MG63 (cell line): ENCODE results near the gene MTFP1. TPM values are rescaled to one million over a fixed set of nuclear protein-coding genes. Genes with fewer than 3 reads are reported as not detected.

Source experiments
- DNase-seq: peaks from one replicate; pipeline ENCODE4 v3.0.0-alpha.2; 2020
- H3K27me3 ChIP-seq: fragments of 250-450 bp; sonication (Bioruptor Pico); 2 replicates; pipeline ENCODE4 v1.5.1; 2020; ENCODE audit warnings: mild to moderate bottlenecking, moderate library complexity
- H3K36me3 ChIP-seq: fragments of 250-450 bp; sonication (Bioruptor Pico); 2 replicates; pipeline ENCODE4 v1.5.1; 2020; ENCODE audit warnings: mild to moderate bottlenecking, moderate library complexity
- H3K4me3 ChIP-seq: fragments of 250-450 bp; sonication (Bioruptor Pico); 2 replicates; pipeline ENCODE4 v1.5.1; 2020; ENCODE audit warnings: mild to moderate bottlenecking, moderate library complexity
- H3K9me3 ChIP-seq: fragments of 250-450 bp; sonication (Bioruptor Pico); 2 replicates; pipeline ENCODE4 v1.5.1; 2020; ENCODE audit warnings: mild to moderate bottlenecking, moderate library complexity
- total RNA-seq: library from RNA; depleted of rRNA; stranded (reverse); fragments of >200 nt; shearing (Covaris generic); gene quantifications from 2 replicates; pipeline ENCODE4 v1.2.3, GENCODE V29; 2014; ENCODE audit warnings: low replicate concordance; rRNA removed

MTFP1 gene, protein sequence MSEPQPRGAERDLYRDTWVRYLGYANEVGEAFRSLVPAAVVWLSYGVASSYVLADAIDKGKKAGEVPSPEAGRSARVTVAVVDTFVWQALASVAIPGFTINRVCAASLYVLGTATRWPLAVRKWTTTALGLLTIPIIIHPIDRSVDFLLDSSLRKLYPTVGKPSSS
- total RNA-seq = 25.3 and 35.5 TPM in 2 replicates

DNA sequence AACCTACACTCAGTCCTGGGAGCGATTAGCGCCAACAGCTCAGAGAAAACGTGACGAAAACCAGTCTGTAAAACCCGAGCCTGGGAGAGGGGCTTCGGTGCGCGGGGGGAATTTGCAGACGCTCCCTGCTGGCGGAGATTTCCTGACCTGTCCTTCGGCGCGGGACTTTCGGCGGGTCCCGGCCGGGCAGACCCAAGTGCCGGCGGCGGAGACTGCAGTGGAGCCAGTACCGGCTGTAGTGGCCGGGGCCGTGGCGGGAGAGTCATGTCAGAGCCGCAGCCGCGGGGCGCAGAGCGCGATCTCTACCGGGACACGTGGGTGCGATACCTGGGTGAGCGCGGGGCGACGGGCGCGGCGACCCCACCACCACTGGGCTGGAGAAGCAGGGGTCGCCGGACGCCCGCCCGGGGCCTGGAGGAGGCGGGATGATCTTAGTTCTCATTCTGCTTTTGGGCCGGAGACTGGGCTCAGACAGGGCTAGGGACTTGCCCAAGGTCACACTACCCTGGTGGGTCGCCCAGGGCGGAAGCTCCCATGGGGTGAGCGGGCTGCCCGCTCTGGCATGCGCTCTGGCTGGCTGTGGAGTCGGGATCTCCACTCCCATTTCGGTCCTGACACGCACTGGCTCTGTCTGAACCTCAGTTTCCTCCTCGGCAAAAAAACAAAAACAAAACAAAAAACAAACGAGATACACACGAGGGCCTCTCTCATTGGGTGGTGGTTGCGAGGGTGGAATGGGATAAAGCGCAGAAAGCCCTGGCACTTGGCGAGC is at the start of gene MTFP1:
Gene MTFP1, plus strand, starts transcription at position 153 of the 772 bp plus-strand sequence. Its CDS starts 112 bp downstream, at position 265.
- DNase-seq = peak; percentile 72
- Histone ChIP-seq H3K27me3 (no peaks in the 10 kb centered on the region), H3K36me3 (peaks cover 19% of the 10 kb centered on the region), H3K9me3 (no peaks in the 10 kb centered on the region), H3K4me3 (peak within 1 kb of the TSS; percentile 60)

DNA sequence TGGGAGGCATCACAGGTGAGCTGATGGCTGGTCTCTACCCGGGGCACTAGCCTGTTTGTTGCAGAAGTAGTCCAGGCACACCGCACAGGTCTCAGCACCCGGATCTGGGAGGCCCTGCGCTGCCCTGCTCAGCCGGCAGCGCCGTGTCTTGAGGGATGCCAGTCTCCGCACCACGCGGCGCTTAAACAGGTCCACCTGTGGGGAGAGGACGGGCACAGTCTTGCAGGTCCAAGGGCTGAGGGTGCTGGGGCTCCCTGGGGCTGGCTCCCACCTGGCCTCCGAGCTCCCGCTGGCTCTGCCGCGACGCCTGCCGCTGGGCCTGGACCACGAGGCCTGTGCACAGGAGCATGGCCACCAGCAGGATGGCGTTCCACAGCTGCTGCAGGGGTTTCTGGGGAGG is 45.6 kb upstream of the MTFP1 start:
- Histone ChIP-seq H3K4me3 (no peak overlapping the region), H3K9me3 (no peaks in the 10 kb centered on the region), H3K36me3 (no peaks in the 10 kb centered on the region; the same call in 1 of the 2 replicates), H3K27me3 (no peaks in the 10 kb centered on the region)
- DNase-seq = no peak

DNA sequence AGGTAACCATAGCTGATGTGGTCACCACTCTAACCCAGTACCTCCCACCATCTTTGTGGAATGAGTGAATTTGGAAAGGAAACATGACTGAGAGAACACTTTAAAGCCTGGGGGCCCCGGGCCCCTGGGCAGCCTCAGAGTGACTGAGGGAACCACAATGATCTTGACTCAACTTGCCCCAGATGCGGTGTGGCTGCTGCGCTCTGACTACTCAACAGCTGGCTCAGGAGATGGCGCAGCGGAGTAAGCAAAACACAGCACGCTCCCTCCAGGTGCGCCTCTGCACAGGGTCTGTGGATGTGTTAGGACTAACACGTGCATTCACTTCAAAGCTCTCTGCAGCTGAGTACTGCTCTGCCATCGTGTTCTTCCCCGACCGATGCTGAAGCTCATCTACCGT is 44.3 kb upstream of the MTFP1 start:
- H3K36me3 ChIP-seq = no peaks in the 10 kb centered on the region; the same call in 1 of the 2 replicates
- H3K27me3 ChIP-seq = no peaks in the 10 kb centered on the region
- no peak overlapping the region for H3K4me3 ChIP-seq
- H3K9me3 ChIP-seq = no peaks in the 10 kb centered on the region
- no peak for DNase-seq

DNA sequence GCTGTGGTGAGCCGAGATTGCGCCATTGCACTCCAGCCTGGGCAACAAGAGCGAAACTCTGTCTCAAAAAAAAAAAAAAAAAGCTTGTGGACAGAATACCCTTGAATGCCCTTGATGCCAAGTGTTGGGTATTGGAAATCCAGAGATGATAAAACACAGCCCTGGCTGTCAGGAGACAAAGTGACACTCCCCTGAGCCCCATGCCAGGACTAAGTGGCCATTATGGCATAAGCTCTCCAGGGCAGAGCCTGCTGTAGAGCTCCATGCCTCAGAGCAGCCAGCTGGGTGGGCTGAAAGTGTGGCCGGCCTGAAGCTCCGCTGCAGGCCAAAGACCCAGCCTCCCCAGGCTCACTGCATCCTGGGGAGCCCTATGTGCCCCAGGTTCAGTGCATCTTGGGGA is 43.2 kb upstream of the MTFP1 start:
- no peak for DNase-seq
- Histone ChIP-seq H3K27me3 (no peaks in the 10 kb centered on the region), H3K9me3 (no peaks in the 10 kb centered on the region), H3K4me3 (no peak overlapping the region), H3K36me3 (no peaks in the 10 kb centered on the region; the same call in 1 of the 2 replicates)

DNA sequence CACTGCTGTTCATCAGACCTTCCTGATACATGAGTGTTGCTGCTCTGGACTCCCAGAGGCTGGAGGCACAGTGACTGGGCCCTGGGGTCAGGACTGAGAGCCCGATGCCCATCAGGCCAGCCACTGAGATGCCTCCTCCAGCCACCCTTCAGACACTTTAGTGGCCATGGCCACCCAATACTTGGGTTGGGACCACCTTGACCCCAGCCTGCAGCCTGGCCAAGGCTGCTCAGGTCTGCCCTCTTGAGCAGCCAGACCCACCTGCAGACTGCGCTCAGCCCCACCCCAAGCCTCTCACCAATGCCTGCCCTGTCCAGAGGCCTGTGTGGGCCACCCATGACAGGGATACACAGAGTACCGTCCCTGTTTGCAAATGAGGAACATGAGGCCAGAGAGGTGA is 42.5 kb upstream of the MTFP1 start:
- Histone ChIP-seq H3K9me3 (no peaks in the 10 kb centered on the region), H3K36me3 (no peaks in the 10 kb centered on the region; the same call in 1 of the 2 replicates), H3K27me3 (no peaks in the 10 kb centered on the region), H3K4me3 (no peak overlapping the region)
- DNase-seq = no peak

DNA sequence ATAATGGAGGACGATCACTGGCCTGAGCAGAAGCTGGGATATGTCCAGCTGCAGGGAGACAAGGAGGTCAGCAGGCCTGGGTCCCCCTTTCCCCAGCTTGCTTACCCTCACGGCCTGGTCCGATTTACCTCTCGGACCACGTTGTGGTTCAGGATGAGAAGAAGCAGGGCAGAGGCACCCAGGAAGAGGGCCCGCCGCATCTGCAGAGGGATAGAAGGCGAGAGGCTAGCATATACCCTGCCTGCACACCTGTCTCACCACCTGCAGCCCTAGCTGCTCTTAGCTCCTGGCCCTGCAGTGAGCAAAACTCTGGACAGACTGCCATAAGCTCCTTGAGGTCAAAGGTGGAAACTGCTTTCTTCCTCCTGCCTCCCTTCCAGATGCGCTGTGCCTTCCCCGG is 39.6 kb upstream of the MTFP1 start:
- no peak for DNase-seq
- no peak overlapping the region for H3K4me3 ChIP-seq
- H3K9me3 ChIP-seq = peaks cover 5% of the 10 kb centered on the region
- no peaks in the 10 kb centered on the region; the same call in 1 of the 2 replicates for H3K36me3 ChIP-seq
- no peaks in the 10 kb centered on the region for H3K27me3 ChIP-seq

DNA sequence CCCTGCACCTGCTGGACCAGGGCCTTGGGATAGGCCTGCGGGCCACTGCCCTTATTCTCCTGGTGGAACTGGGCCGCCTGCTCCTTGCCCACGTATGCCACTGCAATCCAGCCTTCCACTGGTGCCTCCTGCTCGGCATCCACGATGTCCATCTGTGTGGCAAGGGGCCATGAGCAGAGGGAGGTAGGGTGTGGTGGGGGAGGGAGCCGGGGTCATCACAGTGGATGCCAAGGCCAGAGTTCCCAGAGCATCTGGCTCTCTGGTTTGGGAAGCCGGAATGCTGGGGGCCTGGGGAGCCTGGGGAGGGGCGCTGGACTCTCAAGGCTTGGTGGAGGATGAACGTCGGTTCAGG is 39.0 kb upstream of the MTFP1 start:
- no peak for DNase-seq
- Histone ChIP-seq H3K27me3 (no peaks in the 10 kb centered on the region), H3K36me3 (no peaks in the 10 kb centered on the region; the same call in 1 of the 2 replicates), H3K4me3 (peak overlapping the region; percentile 58), H3K9me3 (peaks cover 6% of the 10 kb centered on the region)

DNA sequence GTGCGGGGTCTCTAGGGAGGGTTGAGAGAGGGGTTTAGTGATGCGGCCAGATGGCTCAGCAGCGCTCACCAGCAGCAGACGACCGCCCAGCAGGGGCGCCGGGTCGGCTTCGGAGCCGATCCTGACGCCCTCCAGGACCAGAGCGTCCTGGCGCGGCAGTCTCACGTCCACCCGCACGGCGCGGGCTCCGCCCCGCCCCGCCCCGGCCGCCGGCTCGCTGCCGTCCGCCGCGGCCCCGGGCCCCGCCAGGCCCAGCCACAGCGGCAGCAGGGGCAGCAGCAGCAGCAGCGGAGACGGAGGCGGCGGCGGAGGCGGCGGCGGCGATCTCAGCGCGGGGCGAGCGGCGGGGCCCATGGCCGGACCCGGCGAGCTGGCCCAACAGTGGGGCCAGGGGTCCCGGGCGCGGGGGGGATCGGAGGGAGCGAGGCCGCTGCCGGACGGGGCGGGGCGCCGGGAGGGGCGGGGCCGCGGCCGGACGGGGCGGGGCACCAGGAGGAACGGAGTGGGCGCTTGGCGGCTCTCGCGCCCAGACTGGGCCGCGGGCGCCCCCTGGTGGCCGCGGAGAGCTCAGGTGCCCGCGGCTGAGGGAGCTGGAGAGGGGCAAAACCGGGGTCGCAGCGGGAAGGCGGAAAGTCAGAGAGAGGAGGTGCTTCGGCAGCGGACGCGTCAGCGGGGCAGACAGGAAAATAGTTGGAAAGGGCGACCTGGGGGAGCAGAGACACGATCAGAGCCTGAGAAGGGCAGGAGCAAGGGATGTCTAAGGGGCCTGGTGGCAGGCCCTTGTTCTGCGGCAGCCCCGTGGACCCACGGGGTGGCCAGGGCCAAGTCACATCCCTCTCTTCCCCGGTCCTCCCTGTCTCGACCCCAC is 38.4 kb upstream of the MTFP1 start, which contains the start of gene RNF215:
Gene RNF215, minus strand, starts transcription at position 452 of the 868 bp plus-strand sequence. Its CDS starts 98 bp downstream, at position 354.
- H3K36me3 ChIP-seq = no peaks in the 10 kb centered on the region
- DNase-seq = peak; percentile 74
- peak within 1 kb of the TSS; percentile 58 for H3K4me3 ChIP-seq
- no peaks in the 10 kb centered on the region for H3K27me3 ChIP-seq
- peaks cover 6% of the 10 kb centered on the region for H3K9me3 ChIP-seq

DNA sequence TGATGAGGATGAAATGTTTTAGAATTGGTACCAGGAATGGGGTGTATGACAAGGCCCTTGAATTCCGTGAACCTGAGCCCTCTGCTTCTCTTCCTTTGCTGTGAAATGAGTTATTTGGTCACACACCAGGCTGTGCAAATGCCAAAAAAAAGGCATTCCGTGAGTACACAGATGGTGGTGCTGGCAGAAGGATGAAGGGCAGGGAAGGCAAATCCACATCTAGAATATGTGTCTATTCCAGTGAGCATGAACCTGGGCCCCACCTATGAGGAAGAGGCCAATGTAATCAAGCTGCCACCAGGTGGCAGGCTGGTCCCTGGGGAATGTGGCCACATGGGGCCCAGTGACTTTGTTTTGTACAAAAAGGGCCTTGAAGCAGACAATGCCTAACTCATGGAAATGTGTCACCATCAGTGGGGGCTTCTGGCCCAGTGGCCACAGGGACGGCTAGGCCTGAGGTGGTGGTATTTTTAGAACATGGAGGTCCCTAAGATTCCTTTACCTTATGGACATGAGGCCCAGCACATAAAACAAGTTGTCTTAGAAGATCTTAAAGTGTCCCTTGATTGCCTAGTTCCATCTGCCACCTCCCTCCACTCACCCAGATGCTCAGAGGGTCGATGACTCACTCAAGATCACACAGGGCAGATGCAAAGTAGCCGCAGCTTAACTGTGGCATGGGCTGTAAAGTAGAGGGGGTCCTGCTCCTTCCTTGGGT is 34.4 kb upstream of the MTFP1 start:
- Histone ChIP-seq H3K4me3 (no peak overlapping the region), H3K9me3 (peaks cover 6% of the 10 kb centered on the region), H3K27me3 (no peaks in the 10 kb centered on the region), H3K36me3 (no peaks in the 10 kb centered on the region)
- DNase-seq = peak; percentile 43

DNA sequence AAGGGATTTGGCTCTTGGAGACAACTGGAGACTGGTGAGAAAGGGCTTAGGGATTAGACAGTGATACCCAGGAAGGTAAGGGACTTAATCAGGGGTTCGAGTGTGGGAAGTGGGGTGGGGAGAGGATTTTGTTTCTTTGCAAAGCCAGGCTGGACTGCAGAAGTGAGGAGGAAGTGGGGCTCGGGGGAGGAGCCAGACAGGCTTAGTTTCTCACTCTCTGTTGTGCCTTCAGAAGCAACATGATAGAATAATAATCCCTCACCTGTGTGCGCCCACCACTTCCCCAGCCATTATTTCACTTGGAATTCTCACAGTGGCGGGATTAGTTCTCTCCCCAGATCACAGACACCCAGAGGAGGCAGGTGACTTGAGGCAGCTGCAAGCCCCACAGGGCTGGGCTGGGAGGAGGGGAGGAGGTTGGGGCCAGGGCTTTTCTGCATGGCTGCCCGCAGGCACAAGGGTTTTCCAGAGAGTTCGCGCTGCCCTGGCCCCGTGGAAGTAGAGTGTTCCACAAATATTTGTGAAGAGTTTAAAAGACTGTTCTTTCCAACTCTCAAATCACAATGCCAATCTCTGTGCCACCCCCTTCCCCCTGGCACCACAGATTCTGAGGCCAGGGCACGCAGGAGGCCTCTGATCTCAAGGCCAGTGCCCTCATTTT is 32.8 kb upstream of the MTFP1 start:
- Histone ChIP-seq H3K36me3 (no peaks in the 10 kb centered on the region), H3K4me3 (no peak overlapping the region), H3K27me3 (no peaks in the 10 kb centered on the region), H3K9me3 (peaks cover 6% of the 10 kb centered on the region)
- no peak for DNase-seq

DNA sequence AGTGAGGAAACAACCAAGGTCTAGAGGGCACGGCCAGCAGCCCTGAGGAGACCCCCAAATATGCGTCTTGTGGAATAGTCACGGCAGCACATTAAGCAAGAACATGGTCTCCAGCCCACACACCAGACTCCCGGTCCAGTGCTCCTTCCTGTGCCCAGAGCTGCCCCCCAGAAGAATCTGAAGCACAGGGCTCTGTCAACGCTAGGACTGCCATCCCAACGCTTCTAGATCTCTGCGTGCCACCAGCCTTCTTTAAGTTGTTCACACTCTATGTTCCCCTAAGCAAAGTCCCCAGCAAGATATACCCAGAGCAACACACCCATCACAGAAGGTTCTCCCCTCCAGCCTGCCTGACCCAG is 32.3 kb upstream of the MTFP1 start:
- Histone ChIP-seq H3K9me3 (peaks cover 6% of the 10 kb centered on the region), H3K36me3 (no peaks in the 10 kb centered on the region), H3K27me3 (no peaks in the 10 kb centered on the region), H3K4me3 (no peak overlapping the region)
- DNase-seq = no peak

DNA sequence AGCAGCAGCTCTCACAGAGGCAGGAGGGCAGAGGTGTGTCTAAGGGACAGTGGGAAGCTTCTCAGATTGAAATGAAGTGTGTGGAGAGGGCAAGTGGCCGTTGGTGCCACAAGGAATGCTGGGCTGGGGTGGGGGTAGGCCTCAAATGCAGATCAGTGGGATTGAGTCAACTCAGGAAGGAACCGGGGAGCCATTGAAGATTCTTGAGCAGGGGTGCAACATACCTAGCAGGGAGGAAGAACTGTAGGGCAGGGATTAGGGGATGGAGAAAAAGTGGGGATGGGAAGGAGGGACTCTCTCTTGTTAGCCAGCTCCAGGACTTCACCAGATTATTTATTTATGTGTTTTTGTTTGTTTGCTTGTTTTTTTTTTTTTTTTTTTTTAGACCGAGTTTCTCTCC is 31.7 kb upstream of the MTFP1 start:
- no peak for DNase-seq
- H3K9me3 ChIP-seq = peaks cover 6% of the 10 kb centered on the region
- H3K36me3 ChIP-seq = no peaks in the 10 kb centered on the region

DNA sequence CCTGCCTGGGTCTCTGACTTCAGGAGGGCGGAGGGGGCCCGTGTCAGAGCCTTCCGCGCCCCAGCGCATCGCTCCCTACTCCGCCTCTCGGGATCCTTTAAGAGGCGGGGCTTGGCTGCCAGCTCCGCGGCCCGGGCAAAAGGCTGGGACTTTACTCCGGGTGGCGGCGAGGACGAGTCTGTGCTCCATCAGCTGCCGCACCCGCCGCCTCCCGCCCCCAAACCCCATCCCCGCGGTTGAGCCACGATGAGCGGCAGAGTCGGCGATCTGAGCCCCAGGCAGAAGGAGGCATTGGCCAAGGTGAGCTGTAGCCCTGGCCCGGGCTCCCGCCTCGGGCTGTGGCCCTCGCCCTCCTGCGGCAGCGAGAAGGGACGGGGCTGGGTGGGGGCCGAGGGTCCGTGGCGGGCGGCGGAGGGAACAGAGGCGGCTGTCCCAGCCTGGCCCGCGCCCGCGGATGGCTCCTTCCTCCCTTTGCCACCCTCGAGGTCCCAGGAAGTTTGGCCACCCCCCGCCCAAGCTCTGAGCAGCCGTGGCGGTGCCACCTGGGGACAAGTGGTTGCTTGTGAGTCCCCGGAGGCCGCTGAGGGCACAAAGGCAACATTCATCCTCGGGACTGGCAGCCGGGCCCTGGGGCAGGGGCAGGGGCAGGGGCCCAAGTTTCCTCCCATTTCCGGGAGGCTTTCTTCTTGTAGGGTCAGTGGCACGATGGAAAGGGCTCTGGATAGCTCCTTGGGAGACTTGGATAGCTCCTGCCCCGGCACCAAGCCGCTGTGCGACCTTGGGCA is 28.5 kb upstream of the MTFP1 start, which contains the start of gene SEC14L2:
Gene SEC14L2, plus strand, starts transcription at position 148 of the 785 bp plus-strand sequence. Its CDS starts 99 bp downstream, at position 247.
- H3K36me3 ChIP-seq = no peaks in the 10 kb centered on the region
- DNase-seq = peak; percentile 73
- no peaks in the 10 kb centered on the region for H3K27me3 ChIP-seq
- H3K4me3 ChIP-seq = peak within 1 kb of the TSS; percentile 75
- H3K9me3 ChIP-seq = no peaks in the 10 kb centered on the region

More for the DNA sequence above, 31.7 kb upstream of the MTFP1 start:
- Histone ChIP-seq H3K4me3 (no peak overlapping the region), H3K27me3 (no peaks in the 10 kb centered on the region)

DNA sequence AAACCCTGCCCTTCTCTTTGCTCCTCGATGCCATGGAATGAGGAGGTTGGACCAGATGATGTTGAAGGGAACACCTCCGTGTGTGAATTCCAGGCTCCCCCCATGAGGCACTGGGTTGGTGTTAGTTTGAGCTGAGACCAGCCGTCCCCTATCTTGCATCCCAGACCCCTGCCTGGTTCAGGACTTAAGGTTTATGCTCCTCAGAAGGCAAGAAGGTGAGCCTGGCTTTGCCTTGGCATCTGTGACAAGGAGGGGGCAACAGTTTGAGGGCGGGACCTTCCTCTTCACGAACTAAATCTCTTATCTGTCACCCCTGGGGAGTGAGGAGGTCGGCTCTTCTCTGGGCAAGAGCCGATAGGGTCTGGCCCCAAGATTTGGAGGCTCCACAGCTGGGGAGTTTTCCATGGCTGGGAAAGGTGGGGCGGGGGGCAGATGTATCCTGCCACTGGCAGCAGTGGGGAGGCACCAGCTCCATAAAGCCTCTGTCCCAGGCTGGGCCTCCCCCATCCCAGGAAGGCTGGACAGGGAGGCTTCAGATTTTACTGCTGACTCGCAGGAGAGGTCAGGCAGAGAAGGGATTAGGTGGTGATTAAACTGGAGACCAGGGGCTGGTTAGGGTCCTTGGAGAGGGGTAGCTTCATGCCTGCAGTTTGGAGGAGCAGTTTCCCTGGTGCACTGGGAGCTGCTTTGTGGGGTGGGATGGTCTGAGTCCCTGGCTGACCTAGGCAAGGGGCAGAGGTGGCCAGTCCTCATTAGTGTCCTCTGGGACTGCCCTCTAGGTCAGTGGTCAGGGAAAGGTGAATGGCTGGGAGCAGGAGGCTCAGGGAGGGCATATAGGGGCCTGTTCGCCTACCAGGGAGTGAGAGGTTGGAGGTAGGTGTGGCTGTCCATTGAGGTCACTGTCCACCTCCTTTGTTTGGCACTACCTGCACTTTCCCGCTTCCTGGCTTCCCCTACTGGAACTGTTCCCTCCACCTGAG is 27.6 kb upstream of the MTFP1 start:
- Histone ChIP-seq H3K4me3 (peak overlapping the region; percentile 75), H3K27me3 (no peaks in the 10 kb centered on the region), H3K36me3 (no peaks in the 10 kb centered on the region), H3K9me3 (no peaks in the 10 kb centered on the region)
- DNase-seq = peak; percentile 13
